K562 (cell line): ENCODE data around the gene NEU3. TPM values are rescaled to one million over a fixed set of nuclear protein-coding genes. Genes with fewer than 3 reads are reported as not detected.

Source experiments
- ELF2 ChIP-seq: fragments of 250-450 bp; sonication (Bioruptor Pico); IDR thresholded peaks from 2 replicates; pipeline ENCODE4 v1.5.0; 2021; ENCODE audit warnings: mild to moderate bottlenecking
- ETV5 ChIP-seq: sonication (generic); formaldehyde crosslinking; IDR thresholded peaks from 2 replicates; pipeline ENCODE4 v1.4.0; 2020; ENCODE audit warnings: low read depth, mild to moderate bottlenecking, missing genetic modification reagents
- HMGN3 ChIP-seq: IDR thresholded peaks from 2 replicates; pipeline ENCODE4 v1.6.1; 2011; ENCODE audit warnings: borderline replicate concordance, low read depth, mild to moderate bottlenecking, mixed read lengths, low read length; ENCODE audit not compliant: insufficient read length; ENCODE audit errors: extremely low read depth
- KDM2B ChIP-seq: fragments of 250-450 bp; sonication (Bioruptor Pico); IDR thresholded peaks from 2 replicates; pipeline ENCODE4 v1.8.0; 2021; ENCODE audit warnings: mild to moderate bottlenecking, moderate library complexity
- MCM5 ChIP-seq: fragments of 450-650 bp; IDR thresholded peaks from 2 replicates; pipeline ENCODE4 v1.6.1; 2016; ENCODE audit warnings: low read depth
- MEIS2 ChIP-seq: fragments of 450-650 bp; IDR thresholded peaks from 2 replicates; pipeline ENCODE4 v1.6.1; 2014; ENCODE audit warnings: mild to moderate bottlenecking; ENCODE audit not compliant: partially characterized antibody
- MTA3 ChIP-seq: fragments of 450-650 bp; formaldehyde crosslinking; IDR thresholded peaks from 2 replicates; pipeline ENCODE4 v1.6.1; 2017; ENCODE audit warnings: mild to moderate bottlenecking, borderline replicate concordance
- PHF21A ChIP-seq: fragments of 450-650 bp; IDR thresholded peaks from 2 replicates; pipeline ENCODE4 v1.6.1; 2017; ENCODE audit warnings: low read depth, borderline replicate concordance
- RBFOX2 ChIP-seq: fragments of 200-400 bp; formaldehyde crosslinking; IDR thresholded peaks from 2 replicates; pipeline ENCODE4 v1.6.1; 2017; ENCODE audit warnings: low read depth, mild to moderate bottlenecking, low read length, moderate library complexity
- SUPT5H ChIP-seq: fragments of 450-650 bp; IDR thresholded peaks from 2 replicates; pipeline ENCODE4 v1.6.1; 2016
- TAF7 ChIP-seq: fragments of 450-650 bp; IDR thresholded peaks from 2 replicates; pipeline ENCODE4 v1.6.1; 2016; ENCODE audit warnings: missing genetic modification characterization, missing compliant biosample characterization
- TEAD4 ChIP-seq, 2 experiments: sonication (generic) in 1 of 2; formaldehyde crosslinking in 1 of 2; IDR thresholded peaks; 2 replicates each; pipeline versions ENCODE4 v1.6.1 to v1.8.0; 2012 to 2022; ENCODE audit warnings: borderline replicate concordance in 1 of 2, inconsistent platforms in 1 of 2, low read length in 1 of 2, mild to moderate bottlenecking in 1 of 2, missing genetic modification reagents in 1 of 2
- TRIM24 ChIP-seq, 2 experiments: fragments of 450-650 bp; IDR thresholded peaks; 2 replicates each; pipeline ENCODE4 v1.6.1; 2016
- ZNF124 ChIP-seq: sonication (generic); formaldehyde crosslinking; IDR thresholded peaks from 2 replicates; pipeline ENCODE4 v1.8.1; 2022; ENCODE audit warnings: missing genetic modification reagents
- ZNF175 ChIP-seq: fragments of 200-800 bp; sonication (Bioruptor generic); IDR thresholded peaks from 2 replicates; pipeline ENCODE4 v1.6.1; 2016; ENCODE audit warnings: low read depth, mild to moderate bottlenecking, missing genetic modification characterization, missing compliant biosample characterization
- ZNF316 ChIP-seq: fragments of 450-650 bp; IDR thresholded peaks from 2 replicates; pipeline ENCODE4 v1.6.1; 2016
- polyA plus RNA-seq, 8 experiments: library from polyadenylated mRNA; depleted of rRNA in 4 of 8; stranded (reverse) in 5 of 8; unstranded in 3 of 8; fragments of >200 nt; fragmentation: Nextera tagmentation in 2 of 8; fragmentation: Illumina TruSeq in 1 of 8; extraction: Ambion mirVana in 2 of 8; extraction: Trizol in 1 of 8; gene quantifications; 2 replicates each; pipeline versions ENCODE4 v1.2.1 to v1.2.3, GENCODE V29; 2011 to 2014; ENCODE audit warnings: inconsistent platforms in 1 of 8, missing spikeins in 1 of 8
- total RNA-seq, 7 experiments: library from RNA; depleted of rRNA in 6 of 7; stranded (reverse); fragments of >200 nt in 6 of 7; fragmentation: Illumina TruSeq in 2 of 7; extraction: Trizol in 2 of 7; gene quantifications; 2 replicates each; pipeline versions ENCODE4 v1.2.1 to v1.2.3, GENCODE V29; 2011 to 2021; ENCODE audit warnings: low replicate concordance in 1 of 7
- TF ChIP-seq, protein P1 (sequence below): fragments of 450-650 bp; IDR thresholded peaks from 2 replicates; pipeline ENCODE4 v1.6.1; 2017; ENCODE audit warnings: antibody characterized with exemption, mild to moderate bottlenecking
- TF ChIP-seq, protein P2 (sequence below): fragments of 250-450 bp; sonication (Bioruptor Pico); IDR thresholded peaks from 2 replicates; pipeline ENCODE4 v1.4.0; 2020; ENCODE audit warnings: mild to moderate bottlenecking, moderate library complexity, borderline replicate concordance
- TF ChIP-seq, protein P3 (sequence below): fragments of 450-650 bp; conservative IDR thresholded peaks from 2 replicates; pipeline ENCODE4 v1.6.1; 2016; ENCODE audit warnings: missing genetic modification characterization, low read depth, mild to moderate bottlenecking, control low read depth, missing compliant biosample characterization

Gene NEU3
- total and polyA plus RNA-seq, 9 of the 15 experiments (the other 6 are each of a cell fraction or from before 2014, with no cell fraction given), result 6.2 to 41.3 (median 31.1) TPM

DNA sequence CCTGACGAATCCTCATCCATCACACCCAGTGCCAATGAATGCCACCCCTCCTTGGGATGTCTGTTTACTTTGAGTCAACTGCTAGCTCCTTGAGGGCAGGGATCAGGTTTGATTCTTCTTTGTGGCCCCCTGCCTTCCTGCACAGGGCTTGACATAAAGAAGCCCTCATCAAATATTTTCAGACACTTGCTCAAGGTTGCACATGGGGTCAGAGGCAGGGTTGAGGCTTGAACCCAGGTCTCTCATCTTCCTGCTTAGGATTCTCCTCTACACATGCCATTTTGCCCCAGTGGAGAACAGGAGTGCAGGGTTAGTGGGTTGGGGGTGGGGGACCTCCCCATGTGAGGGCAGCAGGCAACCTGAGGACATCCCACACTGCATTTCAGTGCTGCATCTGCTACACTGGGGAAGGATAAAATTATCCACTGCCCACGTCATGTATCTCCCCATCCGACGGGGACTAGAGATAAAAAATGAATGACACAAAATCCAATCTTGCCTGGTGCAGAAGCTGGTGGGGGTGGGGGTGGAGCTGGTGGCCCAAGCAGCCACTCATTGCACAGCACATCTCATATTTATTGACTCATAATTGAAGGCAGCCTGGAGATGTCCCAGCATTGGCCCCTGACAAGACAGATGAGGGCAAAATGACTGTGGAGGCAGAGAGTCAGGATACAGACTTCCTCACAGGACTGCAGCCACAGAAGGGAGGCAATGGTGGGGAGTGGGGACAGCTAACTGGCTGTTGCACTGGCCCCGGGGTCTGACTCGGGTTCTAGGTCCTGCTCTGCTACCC lies 41.3 kb downstream of the NEU3 start (continued):
- TF ChIP-seq, protein P1, sequence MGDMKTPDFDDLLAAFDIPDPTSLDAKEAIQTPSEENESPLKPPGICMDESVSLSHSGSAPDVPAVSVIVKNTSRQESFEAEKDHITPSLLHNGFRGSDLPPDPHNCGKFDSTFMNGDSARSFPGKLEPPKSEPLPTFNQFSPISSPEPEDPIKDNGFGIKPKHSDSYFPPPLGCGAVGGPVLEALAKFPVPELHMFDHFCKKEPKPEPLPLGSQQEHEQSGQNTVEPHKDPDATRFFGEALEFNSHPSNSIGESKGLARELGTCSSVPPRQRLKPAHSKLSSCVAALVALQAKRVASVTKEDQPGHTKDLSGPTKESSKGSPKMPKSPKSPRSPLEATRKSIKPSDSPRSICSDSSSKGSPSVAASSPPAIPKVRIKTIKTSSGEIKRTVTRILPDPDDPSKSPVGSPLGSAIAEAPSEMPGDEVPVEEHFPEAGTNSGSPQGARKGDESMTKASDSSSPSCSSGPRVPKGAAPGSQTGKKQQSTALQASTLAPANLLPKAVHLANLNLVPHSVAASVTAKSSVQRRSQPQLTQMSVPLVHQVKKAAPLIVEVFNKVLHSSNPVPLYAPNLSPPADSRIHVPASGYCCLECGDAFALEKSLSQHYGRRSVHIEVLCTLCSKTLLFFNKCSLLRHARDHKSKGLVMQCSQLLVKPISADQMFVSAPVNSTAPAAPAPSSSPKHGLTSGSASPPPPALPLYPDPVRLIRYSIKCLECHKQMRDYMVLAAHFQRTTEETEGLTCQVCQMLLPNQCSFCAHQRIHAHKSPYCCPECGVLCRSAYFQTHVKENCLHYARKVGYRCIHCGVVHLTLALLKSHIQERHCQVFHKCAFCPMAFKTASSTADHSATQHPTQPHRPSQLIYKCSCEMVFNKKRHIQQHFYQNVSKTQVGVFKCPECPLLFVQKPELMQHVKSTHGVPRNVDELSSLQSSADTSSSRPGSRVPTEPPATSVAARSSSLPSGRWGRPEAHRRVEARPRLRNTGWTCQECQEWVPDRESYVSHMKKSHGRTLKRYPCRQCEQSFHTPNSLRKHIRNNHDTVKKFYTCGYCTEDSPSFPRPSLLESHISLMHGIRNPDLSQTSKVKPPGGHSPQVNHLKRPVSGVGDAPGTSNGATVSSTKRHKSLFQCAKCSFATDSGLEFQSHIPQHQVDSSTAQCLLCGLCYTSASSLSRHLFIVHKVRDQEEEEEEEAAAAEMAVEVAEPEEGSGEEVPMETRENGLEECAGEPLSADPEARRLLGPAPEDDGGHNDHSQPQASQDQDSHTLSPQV, result peak; percentile 24; the same call in 1 of the 2 replicates
- no peak for TF ChIP-seq MTA3
- TF ChIP-seq TRIM24 (IDR thresholded peaks at IDR 0.05), result peak; percentile 19 to 60; a peak in 2 of 4 replicates
- TF ChIP-seq MCM5, result no peak
- no peak for TF ChIP-seq ZNF316
- no peak for TF ChIP-seq SUPT5H
- no peak for TF ChIP-seq ELF2 (CRISPR knock-in tag)
- no peak for TF ChIP-seq TAF7
- TF ChIP-seq PHF21A, result peak; percentile 76; the same call in 1 of the 2 replicates
- TF ChIP-seq, protein P2, sequence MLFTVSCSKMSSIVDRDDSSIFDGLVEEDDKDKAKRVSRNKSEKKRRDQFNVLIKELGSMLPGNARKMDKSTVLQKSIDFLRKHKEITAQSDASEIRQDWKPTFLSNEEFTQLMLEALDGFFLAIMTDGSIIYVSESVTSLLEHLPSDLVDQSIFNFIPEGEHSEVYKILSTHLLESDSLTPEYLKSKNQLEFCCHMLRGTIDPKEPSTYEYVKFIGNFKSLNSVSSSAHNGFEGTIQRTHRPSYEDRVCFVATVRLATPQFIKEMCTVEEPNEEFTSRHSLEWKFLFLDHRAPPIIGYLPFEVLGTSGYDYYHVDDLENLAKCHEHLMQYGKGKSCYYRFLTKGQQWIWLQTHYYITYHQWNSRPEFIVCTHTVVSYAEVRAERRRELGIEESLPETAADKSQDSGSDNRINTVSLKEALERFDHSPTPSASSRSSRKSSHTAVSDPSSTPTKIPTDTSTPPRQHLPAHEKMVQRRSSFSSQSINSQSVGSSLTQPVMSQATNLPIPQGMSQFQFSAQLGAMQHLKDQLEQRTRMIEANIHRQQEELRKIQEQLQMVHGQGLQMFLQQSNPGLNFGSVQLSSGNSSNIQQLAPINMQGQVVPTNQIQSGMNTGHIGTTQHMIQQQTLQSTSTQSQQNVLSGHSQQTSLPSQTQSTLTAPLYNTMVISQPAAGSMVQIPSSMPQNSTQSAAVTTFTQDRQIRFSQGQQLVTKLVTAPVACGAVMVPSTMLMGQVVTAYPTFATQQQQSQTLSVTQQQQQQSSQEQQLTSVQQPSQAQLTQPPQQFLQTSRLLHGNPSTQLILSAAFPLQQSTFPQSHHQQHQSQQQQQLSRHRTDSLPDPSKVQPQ (CRISPR knock-in tag), result no peak
- TF ChIP-seq TEAD4 (IDR thresholded peaks at IDR 0.05; ENCODE audit: low read length), result peak; percentile 27; the same call in 1 of the 2 replicates
- TF ChIP-seq TEAD4 (CRISPR knock-in tag; IDR thresholded peaks at IDR 0.05; ENCODE audit: borderline replicate concordance), result no peak
- TF ChIP-seq, protein P3, sequence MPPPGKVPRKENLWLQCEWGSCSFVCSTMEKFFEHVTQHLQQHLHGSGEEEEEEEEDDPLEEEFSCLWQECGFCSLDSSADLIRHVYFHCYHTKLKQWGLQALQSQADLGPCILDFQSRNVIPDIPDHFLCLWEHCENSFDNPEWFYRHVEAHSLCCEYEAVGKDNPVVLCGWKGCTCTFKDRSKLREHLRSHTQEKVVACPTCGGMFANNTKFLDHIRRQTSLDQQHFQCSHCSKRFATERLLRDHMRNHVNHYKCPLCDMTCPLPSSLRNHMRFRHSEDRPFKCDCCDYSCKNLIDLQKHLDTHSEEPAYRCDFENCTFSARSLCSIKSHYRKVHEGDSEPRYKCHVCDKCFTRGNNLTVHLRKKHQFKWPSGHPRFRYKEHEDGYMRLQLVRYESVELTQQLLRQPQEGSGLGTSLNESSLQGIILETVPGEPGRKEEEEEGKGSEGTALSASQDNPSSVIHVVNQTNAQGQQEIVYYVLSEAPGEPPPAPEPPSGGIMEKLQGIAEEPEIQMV (tag), result no peak
- TF ChIP-seq ETV5 (CRISPR knock-in tag), result no peak
- no peak for TF ChIP-seq ZNF124 (CRISPR knock-in tag)
- peak; percentile 57; the same call in 1 of the 2 replicates for TF ChIP-seq ZNF175
- peak; percentile 17 for TF ChIP-seq HMGN3
- peak; percentile 18; the same call in 1 of the 2 replicates for TF ChIP-seq RBFOX2
- TF ChIP-seq MEIS2, result peak; percentile 86
- TF ChIP-seq KDM2B (CRISPR knock-in tag), result no peak
